Astrocyte of the spinal cord (primary cell): ENCODE results near the gene FBXW8.

Source experiments
- DNase-seq: peaks from one replicate; pipeline ENCODE4 v3.0.0; 2011; ENCODE audit warnings: low read depth, low spot score
- H3K4me3 ChIP-seq: 2 replicates; pipeline ENCODE4 v1.5.1; 2011; ENCODE audit warnings: low read depth, mild to moderate bottlenecking, low read length, moderate library complexity
- in situ Hi-C: cut with HindIII; loops from 2 replicates; pipeline ENCODE4 v1.10.0; 2017; ENCODE audit warnings: low sequenced_read_pairs
- TF ChIP-seq, protein P1 (sequence below): IDR thresholded peaks from 2 replicates; pipeline ENCODE4 v1.5.1; 2012; ENCODE audit warnings: low read depth, mild to moderate bottlenecking, low read length, inconsistent platforms

The FBXW8 gene

GRCh38 chr12:116977465-116978380 lies 67.0 kb downstream of the FBXW8 start:
- TF ChIP-seq, protein P1, sequence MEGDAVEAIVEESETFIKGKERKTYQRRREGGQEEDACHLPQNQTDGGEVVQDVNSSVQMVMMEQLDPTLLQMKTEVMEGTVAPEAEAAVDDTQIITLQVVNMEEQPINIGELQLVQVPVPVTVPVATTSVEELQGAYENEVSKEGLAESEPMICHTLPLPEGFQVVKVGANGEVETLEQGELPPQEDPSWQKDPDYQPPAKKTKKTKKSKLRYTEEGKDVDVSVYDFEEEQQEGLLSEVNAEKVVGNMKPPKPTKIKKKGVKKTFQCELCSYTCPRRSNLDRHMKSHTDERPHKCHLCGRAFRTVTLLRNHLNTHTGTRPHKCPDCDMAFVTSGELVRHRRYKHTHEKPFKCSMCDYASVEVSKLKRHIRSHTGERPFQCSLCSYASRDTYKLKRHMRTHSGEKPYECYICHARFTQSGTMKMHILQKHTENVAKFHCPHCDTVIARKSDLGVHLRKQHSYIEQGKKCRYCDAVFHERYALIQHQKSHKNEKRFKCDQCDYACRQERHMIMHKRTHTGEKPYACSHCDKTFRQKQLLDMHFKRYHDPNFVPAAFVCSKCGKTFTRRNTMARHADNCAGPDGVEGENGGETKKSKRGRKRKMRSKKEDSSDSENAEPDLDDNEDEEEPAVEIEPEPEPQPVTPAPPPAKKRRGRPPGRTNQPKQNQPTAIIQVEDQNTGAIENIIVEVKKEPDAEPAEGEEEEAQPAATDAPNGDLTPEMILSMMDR: no peak
- no peak overlapping the region for H3K4me3 ChIP-seq
- no peak for DNase-seq
- in situ Hi-C loops: no loop called here

DNA sequence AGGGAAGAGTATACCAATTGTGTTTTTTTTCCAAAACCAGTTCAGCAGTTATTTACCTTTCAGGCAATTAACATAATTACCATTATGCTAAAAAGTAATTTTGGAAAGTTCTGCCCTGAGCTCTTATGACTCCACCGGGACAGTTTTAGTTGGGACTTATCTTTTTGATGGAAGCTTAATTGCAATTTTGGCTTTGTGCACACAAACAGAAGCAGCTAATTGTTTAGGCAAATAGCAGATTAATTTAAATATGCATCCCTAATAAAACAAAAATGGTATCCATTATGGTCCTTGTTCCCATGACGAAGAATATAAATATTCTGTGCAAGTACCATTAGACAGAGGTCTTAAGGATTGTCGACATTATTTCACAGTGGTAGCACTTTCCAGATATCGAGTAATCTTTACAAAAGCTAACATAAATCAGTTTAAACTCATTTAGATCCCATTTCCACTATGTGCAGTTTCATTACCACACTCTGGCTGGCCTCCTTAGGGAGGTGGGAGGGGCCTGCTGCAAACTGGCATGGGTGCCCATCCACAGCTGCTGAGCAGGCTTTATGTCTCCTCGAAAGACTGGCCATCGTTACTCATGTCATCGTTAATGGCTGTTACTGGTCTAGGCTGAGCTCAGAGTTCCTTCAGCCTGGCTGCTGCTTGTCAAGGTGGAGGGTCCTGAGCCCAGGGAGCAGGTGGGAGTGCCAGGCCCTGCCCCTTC lies 68.2 kb downstream of the FBXW8 start:
- TF ChIP-seq, protein P1: no peak
- no peak overlapping the region for H3K4me3 ChIP-seq
- in situ Hi-C loops: no loop called here
- no peak for DNase-seq

DNA sequence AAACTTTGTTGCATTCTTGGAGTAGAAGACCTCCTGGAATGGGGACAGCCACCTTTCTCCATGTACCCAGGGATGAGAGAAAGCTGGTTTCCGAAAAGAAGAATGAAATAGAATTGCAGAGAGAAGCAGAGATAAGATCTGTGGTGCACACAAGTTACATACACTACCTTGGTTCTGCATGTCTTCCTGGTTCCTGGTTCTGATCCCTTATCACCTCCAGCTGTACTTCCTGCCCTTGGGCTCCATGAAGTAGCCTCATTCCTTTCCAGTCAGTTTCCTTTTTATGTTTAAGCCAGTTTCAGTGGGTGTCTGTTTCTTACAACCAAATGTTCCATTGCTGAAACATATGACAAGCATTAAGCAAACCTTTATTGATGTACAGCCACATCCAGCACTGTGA lies 69.3 kb downstream of the FBXW8 start:
- H3K4me3 ChIP-seq: no peak overlapping the region
- in situ Hi-C loops: no loop called here
- TF ChIP-seq, protein P1: no peak
- DNase-seq: no peak

- H3K4me3 ChIP-seq: no peak overlapping the region
- in situ Hi-C loops: no loop called here
- TF ChIP-seq, protein P1: no peak
- peak; percentile 66 for DNase-seq
These were observed 72.2 kb downstream of the FBXW8 start for GRCh38 chr12:116982791-116983411.

GRCh38 chr12:116984098-116984497 lies 73.3 kb downstream of the FBXW8 start:
- H3K4me3 ChIP-seq: no peak overlapping the region
- in situ Hi-C loops: no loop called here
- no peak for DNase-seq
- TF ChIP-seq, protein P1: no peak

GRCh38 chr12:116990329-116990728 lies 79.6 kb downstream of the FBXW8 start:
- no peak for DNase-seq
- TF ChIP-seq, protein P1: no peak
- in situ Hi-C loops: no loop called here
- H3K4me3 ChIP-seq: no peak overlapping the region
